Suppressor macrophage treated with lipopolysaccharide for 1 hour (primary cell): ENCODE measurements around the gene ACTR5.

Experiments
- DNase-seq, 3 donors: peaks; one replicate each; pipeline ENCODE4 v3.0.0-alpha.2; 2020 to 2022

The ACTR5 gene

GRCh38 chr20:38729767-38730166 is 18.5 kb upstream of the ACTR5 start:
- DNase-seq = no peak

GRCh38 chr20:38730167-38730988 is 17.9 kb upstream of the ACTR5 start:
- no peak for DNase-seq

DNA sequence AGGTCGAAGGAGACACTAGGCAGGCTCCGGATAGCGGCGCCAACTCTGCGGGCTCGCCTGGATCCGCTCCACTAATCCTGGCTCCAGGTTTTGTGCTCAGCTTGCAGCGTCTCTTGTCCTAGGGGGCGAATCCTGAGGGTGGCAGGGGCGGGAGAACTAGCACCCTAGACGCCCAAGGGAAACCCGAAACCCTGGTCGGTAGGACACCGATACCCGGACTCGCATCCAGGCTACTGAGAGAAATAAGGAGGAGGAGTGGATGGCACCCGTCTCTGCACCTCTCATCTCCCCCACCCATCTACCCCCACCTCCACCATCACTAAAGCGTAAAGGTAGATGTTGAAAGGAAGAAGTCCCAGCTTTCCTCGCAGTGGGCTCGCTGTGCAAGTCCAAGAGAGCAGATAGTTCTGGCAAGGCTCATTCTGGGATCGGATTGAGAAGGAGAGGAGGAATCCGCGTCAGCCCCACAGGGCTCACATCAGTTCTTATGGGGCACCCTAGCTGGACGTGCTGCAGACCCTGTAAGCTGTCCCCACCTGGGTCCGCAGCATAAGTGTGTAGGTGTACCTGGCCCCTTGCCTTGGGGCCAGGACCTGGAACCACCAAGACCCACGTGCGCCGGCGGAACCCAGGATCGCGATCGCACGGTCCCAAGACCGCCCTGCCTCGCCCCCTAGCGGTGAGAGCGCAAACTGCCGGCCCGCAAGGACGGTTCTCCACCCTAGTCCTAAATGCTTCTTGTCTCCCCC is 17.1 kb upstream of the ACTR5 start:
- peak; percentile 61 to 85 (median 74) for DNase-seq

GRCh38 chr20:38731738-38732113 is 16.5 kb upstream of the ACTR5 start:
- DNase-seq = no peak

GRCh38 chr20:38732981-38733380 is 15.3 kb upstream of the ACTR5 start:
- no peak for DNase-seq

DNA sequence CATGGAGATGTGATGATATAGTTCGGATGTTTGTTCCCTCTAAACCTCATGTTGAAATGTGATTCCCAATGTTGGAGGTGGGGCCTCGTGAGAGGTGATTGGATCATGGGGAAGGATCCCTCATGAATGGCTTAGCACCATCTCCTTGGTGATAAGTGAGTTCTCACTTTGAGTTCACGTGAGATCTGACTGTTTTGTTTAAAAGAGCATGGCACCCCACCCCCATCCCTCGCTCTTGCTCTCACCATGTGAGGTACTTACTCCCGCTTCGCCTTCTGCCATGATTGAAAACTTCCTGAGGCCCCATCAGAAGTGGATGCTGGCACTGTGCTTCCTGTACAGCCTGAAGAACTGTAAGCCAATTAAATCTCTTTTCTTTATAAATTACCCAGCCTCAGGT is 13.1 kb upstream of the ACTR5 start:
- no peak for DNase-seq

DNA sequence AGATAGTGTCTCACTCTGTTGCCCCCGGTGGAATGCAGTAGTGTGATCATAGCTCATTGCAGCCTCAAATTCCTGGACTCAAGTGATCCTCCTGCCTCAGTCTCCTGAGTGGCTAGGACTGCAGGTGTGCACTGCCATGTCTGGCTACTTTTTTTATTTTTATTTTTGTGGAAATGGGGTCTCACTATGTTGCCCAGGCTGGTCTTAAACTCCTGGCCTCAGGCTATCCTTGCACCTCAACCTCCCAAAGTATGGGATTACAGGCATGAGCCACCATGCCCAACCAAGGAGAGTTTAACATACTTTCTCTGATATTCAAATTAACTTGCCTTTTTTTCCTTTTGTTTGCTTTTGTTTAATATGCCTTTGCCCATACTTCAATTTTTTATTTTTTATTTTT is 10.4 kb upstream of the ACTR5 start:
- DNase-seq = no peak

GRCh38 chr20:38745757-38746156 is 2.5 kb upstream of the ACTR5 start:
- no peak for DNase-seq

DNA sequence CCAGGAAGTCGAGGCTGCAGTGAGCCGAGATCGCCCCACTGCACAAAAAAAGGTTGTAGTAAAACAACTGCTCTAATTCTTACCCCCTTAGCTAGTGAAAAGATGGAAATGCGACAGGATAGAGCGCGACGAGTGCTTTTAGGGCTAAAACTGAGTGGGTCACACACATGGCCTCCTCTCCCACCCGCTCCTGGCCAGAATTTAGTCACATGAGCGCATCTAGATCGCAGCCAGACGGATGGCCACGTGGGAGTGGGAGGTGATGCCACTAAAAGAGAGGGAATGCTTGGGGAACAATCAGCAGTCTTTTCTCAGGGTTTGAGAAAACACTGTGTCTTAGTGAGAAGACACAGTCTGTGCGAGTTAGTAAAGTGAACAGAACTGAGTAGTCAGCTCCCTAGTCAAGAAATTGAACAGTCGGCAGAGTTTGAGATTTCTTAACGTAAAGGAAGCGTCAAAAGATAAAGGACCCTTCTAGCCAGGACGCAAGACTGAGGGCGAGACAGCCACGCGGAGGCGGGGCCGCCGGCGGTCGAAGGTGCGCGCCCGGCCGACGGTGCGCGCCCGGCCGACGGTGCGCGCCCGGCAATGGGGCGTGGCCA is 664 bp upstream of the ACTR5 start:
- DNase-seq = no peak

- DNase-seq = no peak
Observed at GRCh38 chr20:38748861-38749149, 545 bp downstream of the ACTR5 start.

DNA sequence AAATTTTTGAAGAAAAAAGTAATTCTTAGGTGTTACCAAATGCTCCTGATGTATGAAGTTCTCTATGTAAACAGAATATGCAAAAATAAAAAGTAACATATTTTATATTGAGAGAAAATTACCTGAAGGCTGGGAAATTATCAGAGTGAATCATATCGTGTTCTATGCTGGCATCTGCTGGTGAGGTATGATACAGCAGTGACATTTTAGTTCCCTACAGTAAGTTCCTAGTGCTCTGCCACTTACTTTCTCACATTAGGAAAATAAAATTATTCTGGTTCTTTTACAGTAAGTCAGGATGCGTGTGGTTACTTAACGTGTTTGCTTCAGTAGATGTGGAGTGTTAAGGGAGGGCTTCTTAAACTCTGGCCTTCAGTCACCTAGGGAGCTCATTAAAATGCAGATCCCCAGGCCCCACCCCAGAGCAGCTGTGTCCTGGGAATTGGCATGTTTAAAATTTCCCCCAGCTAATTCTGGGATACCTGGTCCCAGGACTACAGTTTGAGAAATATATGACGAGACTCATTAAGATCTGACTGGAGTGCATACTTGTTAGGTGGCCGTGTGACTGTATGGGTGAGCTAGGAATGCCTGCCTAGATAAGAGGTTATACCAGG is 3.2 kb downstream of the ACTR5 start:
- peak; percentile 37 to 57 (median 55) for DNase-seq

- DNase-seq = no peak
Observed at GRCh38 chr20:38752029-38752428, 3.8 kb downstream of the ACTR5 start.

- no peak for DNase-seq
Observed at GRCh38 chr20:38754924-38755323, 6.7 kb downstream of the ACTR5 start.

DNA sequence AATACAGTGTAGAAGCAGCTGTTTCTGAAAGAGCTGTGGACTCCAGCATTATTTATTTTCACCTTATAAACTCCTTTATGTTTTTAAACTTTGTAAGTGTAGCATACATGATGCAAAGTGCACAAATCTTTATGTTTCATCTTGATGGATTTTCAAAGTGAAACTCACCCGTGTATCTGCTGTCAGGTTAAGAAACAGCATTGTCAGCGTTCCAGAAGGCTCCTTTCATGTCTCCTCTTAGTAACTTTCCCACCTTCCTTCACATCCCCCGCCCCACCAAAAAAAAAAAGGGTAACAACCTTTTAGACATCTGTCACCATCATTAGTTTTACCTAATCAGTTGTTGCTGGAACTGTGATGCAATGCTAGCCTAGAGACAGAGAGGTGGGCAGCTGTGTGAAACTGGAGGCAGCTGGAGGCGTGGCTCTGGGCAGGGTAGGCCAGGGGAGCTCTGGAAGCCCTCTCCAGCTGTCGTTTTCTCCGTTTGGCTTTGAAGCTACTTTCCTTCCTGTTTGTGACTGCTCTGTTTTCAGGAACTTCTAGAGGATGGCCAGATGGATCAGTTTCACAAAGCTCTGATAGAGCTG is 7.2 kb downstream of the ACTR5 start:
- no peak for DNase-seq

DNA sequence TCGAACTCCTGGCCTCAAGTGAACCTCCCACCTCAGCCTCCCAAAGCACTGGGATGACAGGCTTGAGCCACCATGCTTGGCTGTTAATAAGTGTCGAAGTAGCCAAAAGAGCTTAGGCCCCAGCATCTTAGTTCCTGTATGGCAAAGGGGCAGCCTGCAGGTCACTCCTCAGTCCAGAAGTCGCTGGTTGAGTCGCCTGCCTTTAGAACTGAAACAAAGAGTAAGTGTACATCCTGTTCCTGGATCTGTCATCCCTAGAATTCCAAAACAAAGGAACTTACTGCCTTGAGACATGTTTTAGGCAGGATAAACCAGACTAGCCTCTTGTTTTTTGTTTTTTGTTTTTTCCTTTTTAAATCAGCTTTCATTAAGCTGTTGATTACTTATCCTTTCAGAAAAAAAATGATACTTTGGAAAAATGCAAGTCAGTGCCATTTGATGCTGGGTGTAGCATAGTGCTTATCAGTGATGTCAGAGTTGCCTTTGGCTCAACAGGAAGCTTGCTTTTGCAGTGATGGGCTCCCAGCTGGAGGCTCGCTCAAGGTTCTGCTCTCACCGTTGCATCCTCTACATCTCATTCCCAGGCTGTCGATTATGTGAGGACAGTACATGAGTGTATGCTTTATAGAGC is 9.0 kb downstream of the ACTR5 start:
- no peak for DNase-seq

DNA sequence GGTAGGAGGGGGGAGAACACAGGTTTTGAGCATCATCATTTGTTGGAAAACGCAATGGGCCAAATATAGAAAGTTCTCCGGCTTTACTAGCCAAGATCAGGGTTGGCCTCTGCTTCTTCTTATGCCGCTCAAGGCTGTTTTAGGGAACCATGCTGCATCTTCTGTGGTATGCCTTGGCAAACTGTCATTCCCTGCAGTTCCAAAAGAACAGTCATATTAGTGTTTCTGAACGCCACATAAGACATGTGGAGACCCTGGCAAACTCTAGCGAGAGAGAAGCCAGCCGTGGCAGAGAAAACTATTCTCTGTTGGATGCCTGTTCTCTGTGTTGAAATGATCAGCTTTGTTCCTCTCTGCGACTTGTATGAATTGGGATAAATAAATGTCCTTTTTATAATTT is 10.8 kb downstream of the ACTR5 start:
- DNase-seq = no peak

GRCh38 chr20:38760978-38761377 is 12.7 kb downstream of the ACTR5 start:
- DNase-seq = no peak

DNA sequence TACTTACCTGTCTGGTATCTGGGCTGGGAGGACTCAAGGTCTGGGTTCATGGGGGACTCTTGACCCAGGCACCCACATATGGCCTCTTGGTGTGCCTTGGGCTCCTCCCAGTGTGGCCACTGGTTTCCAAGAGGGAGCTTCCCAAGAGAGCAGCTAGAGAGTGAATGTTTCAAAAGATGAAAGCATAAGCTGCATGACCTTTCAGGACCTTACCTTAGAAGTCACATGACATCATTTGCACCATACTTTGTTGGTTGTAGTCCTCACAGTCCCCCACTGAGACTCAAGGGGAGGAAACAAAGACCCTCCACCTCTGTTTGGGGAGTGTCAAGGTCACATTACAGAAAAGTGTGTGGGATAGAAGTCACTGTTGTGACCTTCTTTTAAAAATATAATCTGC is 13.9 kb downstream of the ACTR5 start:
- DNase-seq = no peak

- peak; percentile 18 to 29 (median 22) for DNase-seq
Observed at GRCh38 chr20:38763616-38764015, 15.4 kb downstream of the ACTR5 start.

- peak; percentile 69 to 81 (median 77) for DNase-seq
Observed at GRCh38 chr20:38764567-38765318, 16.5 kb downstream of the ACTR5 start.

- DNase-seq = no peak
Observed at GRCh38 chr20:38766071-38766470, 17.8 kb downstream of the ACTR5 start.
